HPDE6-E6E7 (cell line): ENCODE data around the gene EPHB2.

Source experiments
- DNase-seq: peaks from one replicate; pipeline ENCODE4 v3.0.0; 2011; ENCODE audit warnings: missing footprints; ENCODE audit errors: extremely low spot score

Gene EPHB2

GRCh38 chr1:22949822-22950331 lies 239.2 kb downstream of the EPHB2 start:
- no peak for DNase-seq

- no peak for DNase-seq
These were observed 241.2 kb downstream of the EPHB2 start for GRCh38 chr1:22951796-22952195.

- no peak for DNase-seq
These were observed 242.0 kb downstream of the EPHB2 start for GRCh38 chr1:22952694-22953056.

DNA sequence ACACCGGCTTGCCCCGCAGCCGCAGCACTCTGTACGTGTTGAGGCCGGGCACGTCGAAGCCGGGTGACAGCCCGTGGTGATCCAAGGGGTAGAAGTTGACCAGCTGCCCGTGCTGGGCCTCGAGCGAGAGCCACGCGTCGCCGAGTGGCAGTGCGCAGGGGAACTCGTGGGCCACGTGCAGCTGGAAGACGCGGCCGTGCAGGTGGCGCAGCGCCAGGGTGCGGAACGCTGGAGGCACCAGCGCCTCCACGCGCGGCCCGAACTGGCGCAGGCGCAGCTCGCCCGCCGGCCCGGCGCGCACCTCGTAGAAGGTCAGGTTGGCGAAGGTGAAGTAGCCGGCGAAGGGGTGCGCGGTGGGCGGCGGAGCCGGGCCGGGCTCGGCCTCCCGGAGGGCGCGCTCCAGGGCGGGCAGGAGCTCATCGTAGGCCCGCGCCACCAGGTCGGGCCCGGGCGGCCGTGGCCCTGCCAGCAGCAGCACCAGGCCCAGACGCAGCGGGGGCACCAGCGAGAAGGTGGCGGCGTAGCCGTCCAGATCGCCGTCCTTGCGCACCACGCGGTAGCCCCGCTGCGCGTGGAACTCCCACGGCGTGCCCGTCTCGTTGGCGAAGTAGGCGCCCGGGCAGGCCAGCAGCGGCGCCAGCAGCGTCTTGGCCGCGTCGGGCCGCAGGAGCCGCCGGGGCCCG lies 242.6 kb downstream of the EPHB2 start:
- no peak for DNase-seq

GRCh38 chr1:22953740-22954141 lies 243.1 kb downstream of the EPHB2 start:
- DNase-seq = no peak

DNA sequence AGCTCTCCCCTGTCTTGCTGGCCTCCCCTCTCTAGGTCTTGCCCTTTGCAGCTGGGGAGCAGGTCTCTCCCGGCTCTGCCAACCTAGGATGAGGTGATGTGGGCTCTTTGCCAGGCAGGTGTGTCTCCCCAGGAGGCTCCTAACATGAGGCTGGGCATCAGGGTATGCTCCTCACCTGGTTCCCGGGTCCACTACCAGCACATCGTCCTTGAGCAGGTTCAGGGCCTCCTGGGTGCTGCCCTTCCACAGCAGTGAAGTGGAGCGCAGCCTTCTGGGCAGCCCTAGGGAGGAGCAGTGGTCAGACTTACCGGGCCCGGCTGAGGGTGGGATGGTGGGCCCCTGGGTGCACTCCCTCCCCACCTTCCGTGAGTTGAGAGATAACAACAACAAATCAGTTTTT lies 244.5 kb downstream of the EPHB2 start:
- no peak for DNase-seq

DNA sequence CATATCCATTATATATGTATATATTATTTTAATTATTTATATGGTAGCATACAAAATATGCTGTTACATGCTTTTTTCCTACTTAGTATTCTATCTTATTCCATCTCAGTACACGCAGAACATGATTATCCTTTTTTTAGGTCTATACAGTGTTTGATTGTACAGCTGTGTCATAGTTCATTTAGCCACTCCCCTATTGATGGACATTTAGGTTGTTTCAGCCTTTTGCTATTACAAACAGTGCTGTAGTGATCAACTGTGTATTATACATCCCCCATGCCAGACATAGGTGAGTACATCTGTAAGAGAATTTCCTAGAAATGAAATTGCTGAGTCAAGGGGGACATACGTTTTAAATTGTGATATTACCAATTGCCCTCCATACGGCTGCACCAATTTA lies 246.4 kb downstream of the EPHB2 start:
- no peak for DNase-seq

DNA sequence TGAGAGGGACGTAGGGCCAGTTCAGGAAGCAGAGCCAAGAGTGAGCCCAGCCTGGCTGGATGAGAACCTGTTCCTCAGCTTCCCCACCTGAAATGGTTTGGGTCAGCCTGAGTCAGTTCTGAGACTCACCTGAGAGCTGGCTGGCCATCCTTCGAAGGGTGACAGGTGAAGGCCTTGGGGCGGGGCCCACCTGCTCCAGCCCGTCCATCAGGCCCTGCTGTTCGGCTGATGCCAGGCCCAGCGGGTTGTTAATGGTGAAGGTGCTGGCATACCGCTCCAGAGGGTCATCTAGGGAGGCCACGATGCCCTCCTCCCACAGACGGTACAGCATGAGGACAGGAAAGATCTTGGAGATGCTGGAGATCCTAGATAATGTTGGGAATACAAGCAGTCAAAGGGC lies 247.9 kb downstream of the EPHB2 start:
- DNase-seq = no peak

DNA sequence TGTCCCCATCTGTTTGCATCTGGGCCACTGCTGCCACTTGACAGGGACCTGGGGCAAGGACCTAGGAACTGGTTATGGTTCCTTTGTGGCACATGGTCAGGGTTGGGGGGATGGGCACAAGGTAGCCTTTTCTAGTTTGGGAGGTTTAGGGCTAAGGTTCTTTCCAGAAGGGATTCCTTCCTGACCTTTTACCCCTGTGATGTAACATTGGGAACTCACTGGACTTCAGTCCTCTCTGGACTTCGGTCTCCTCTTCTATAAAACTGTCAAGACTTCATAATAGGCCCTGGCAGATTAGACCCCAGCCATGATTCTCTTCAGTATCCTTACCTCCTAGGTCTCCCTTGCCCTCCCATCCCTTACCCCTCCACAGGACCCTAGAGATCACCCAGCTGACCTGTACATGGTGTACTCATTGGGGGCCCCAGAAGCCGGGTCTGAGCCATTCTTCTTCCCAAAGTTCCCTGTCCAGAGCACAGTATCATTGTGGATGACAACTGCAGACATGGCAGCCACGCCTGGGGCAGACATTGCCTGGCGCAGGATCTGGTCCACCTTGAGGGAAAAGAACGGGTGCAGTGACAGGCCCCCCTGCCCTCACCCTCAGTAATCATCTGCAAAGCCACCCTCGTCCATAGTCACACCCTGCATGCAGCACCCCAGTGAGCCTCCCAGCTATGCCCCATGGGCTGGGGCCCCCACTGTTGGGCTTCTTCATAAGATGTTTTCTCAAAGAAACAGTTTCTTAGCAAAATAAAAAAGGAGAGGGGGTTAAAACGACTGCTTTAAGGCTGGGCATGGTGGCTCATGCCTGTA lies 249.1 kb downstream of the EPHB2 start:
- no peak for DNase-seq

DNA sequence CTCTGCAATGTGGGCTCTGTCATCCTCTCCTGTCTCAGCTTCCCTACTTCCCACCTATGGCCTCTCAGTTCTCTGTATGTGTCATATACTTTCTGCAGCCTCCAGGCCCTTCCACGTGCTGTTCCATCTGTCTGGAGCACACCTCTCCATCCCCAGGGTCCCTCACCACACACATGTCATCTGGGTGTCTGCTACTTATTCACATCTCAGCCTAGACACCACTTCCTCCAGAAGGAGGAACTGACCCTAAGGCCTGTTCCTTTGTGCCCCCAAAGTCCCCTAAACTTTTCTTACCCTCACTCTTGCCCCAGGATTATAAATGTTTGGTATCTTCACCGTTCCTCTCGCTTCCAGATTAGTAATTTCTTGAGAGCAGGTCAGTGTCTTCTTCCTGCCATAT lies 251.9 kb downstream of the EPHB2 start:
- no peak for DNase-seq

GRCh38 chr1:22963044-22963677 lies 252.5 kb downstream of the EPHB2 start:
- DNase-seq = no peak

GRCh38 chr1:22966309-22966708 lies 255.7 kb downstream of the EPHB2 start:
- no peak for DNase-seq

GRCh38 chr1:22967833-22968232 lies 257.2 kb downstream of the EPHB2 start:
- no peak for DNase-seq

GRCh38 chr1:22969304-22969709 lies 258.7 kb downstream of the EPHB2 start:
- DNase-seq = no peak

DNA sequence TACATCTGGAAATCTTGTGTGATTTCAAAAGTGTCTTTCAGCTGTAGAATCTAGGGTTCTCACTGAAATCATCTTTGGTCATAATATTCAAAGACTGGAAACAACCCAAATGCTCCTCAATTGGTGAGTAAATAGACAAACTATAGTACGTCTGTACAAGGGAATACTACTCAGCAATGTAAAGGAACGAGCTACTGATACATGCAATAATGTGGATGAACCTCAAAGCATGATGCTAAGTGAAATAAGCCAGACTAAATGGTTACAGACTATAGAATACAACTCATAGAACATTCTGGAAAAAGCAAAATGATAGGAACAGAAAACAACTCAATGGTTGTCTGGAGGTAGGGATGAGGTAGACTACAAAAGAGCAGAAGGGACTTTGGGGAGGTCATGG lies 259.5 kb downstream of the EPHB2 start:
- no peak for DNase-seq
